Endodermal cell (in vitro differentiated cells): ENCODE data around the gene LRFN2. TPM values are rescaled to one million over a fixed set of nuclear protein-coding genes. Genes with fewer than 3 reads are reported as not detected.

Source experiments
- DNase-seq: peaks from one replicate; pipeline ENCODE4 v3.0.0-alpha.2; 2017
- H3K27ac ChIP-seq: 2 replicates; pipeline ENCODE4 v1.5.1; 2013; ENCODE audit warnings: mild to moderate bottlenecking, low read depth, low read length, moderate library complexity
- H3K27me3 ChIP-seq: 2 replicates; pipeline ENCODE4 v1.6.1; 2013; ENCODE audit warnings: mild to moderate bottlenecking, low read length, moderate library complexity; ENCODE audit not compliant: insufficient read depth, control insufficient read depth, poor library complexity, severe bottlenecking
- H3K36me3 ChIP-seq: 2 replicates; pipeline ENCODE4 v1.7.0; 2013; ENCODE audit warnings: mild to moderate bottlenecking, low read length, moderate library complexity; ENCODE audit not compliant: control insufficient read depth, insufficient read depth
- H3K4me1 ChIP-seq: one replicate; pipeline ENCODE4 v1.7.0; 2013; ENCODE audit warnings: low read length; ENCODE audit not compliant: control insufficient read depth, insufficient read depth
- H3K4me3 ChIP-seq: 2 replicates; pipeline ENCODE4 v1.5.1; 2013; ENCODE audit warnings: mild to moderate bottlenecking, low read length, moderate library complexity
- H3K9ac ChIP-seq: 2 replicates; pipeline ENCODE4 v1.6.1; 2013; ENCODE audit warnings: mild to moderate bottlenecking, low read length, moderate library complexity; ENCODE audit not compliant: poor library complexity, severe bottlenecking; ENCODE audit errors: extremely low read depth
- H3K9me3 ChIP-seq: 2 replicates; pipeline ENCODE4 v1.6.1; 2013; ENCODE audit warnings: mild to moderate bottlenecking, low read length, moderate library complexity; ENCODE audit not compliant: control insufficient read depth
- H3K27ac Mint-ChIP-seq: 2 replicates; pipeline ENCODE4 v1.8.0; 2020; ENCODE audit warnings: mixed read lengths
- H3K27me3 Mint-ChIP-seq: 2 replicates; pipeline ENCODE4 v1.8.0; 2021; ENCODE audit warnings: mild to moderate bottlenecking, mixed read lengths; ENCODE audit not compliant: insufficient read depth
- H3K36me3 Mint-ChIP-seq: 2 replicates; pipeline ENCODE4 v1.8.0; 2020; ENCODE audit warnings: low read depth, mixed read lengths
- H3K4me1 Mint-ChIP-seq: 2 replicates; pipeline ENCODE4 v1.8.0; 2020; ENCODE audit warnings: mixed read lengths
- H3K4me3 Mint-ChIP-seq: 2 replicates; pipeline ENCODE4 v1.8.0; 2020; ENCODE audit warnings: mild to moderate bottlenecking, moderate library complexity, mixed read lengths
- H3K9me3 Mint-ChIP-seq: 2 replicates; pipeline ENCODE4 v1.8.0; 2020; ENCODE audit warnings: mild to moderate bottlenecking, mixed read lengths
- WGBS, 2 experiments: methylation state at CpG; one replicate each; pipeline versions ENCODE4 v1.1.5 to v1.1.7; 2013; ENCODE audit warnings: missing lambda C conversion rate in 2 of 2, mixed read lengths in 1 of 2; ENCODE audit not compliant: insufficient coverage in 1 of 2, insufficient read length in 1 of 2; 5-methylcytosine and 5-hydroxymethylcytosine counted together
- total RNA-seq, 2 donors: library from RNA; stranded (reverse); fragmentation: NEBNext Ultra II Directional in 1 of 2; extraction: Animal tissue kit (Norgen Biotek cat#: 25700) in 1 of 2; gene quantifications; 2 replicates in 1 of 2; 3 replicates in 1 of 2; pipeline ENCODE4 v1.2.1, GENCODE V29; 2021
- TF ChIP-seq, protein P1 (sequence below): fragments of 200-600 bp; sonication (generic); conservative IDR thresholded peaks from 2 replicates; pipeline ENCODE4 v1.5.0; 2021; ENCODE audit warnings: antibody characterized with exemption, mild to moderate bottlenecking

Gene LRFN2
- total RNA-seq, 2 donors from 2014 or later: 0.15 TPM; not detected in 1

DNA sequence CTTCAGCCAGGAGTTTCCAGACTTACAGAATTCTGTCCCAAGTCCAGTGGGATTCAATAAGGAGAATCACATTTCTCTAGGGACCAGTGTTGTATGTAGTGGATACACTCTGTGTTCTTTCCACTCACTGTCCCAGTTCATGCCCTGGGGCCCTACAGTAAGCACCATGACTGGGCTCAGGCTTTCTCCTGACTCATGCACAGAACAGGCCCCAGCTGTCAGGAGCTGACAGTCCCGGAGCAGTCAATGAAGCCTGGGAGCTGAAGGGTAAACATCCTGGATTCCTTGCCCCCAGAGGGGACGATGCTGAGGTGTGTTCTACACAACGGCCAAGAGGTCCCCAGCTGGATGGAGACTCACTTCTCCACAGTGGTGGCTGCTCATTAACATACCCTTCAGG, 40.2 kb upstream of the LRFN2 start:
- H3K36me3 ChIP-seq: no peaks in the 10 kb centered on the region
- DNase-seq: no peak
- 60 to 81% methylated on average over 1 to 3 of the region's 3 CpGs for WGBS, 2 experiments
- H3K4me1 ChIP-seq: peaks cover 5% of the 10 kb centered on the region
- Mint-ChIP-seq H3K4me3 (no peak overlapping the region), H3K9me3 (no peaks in the 10 kb centered on the region), H3K27me3 (peaks cover 5% of the 10 kb centered on the region), H3K4me1 (peaks cover 7% of the 10 kb centered on the region), H3K36me3 (no peaks in the 10 kb centered on the region), H3K27ac (no peak overlapping the region)
- no peak overlapping the region for H3K9ac ChIP-seq
- TF ChIP-seq, protein P1, sequence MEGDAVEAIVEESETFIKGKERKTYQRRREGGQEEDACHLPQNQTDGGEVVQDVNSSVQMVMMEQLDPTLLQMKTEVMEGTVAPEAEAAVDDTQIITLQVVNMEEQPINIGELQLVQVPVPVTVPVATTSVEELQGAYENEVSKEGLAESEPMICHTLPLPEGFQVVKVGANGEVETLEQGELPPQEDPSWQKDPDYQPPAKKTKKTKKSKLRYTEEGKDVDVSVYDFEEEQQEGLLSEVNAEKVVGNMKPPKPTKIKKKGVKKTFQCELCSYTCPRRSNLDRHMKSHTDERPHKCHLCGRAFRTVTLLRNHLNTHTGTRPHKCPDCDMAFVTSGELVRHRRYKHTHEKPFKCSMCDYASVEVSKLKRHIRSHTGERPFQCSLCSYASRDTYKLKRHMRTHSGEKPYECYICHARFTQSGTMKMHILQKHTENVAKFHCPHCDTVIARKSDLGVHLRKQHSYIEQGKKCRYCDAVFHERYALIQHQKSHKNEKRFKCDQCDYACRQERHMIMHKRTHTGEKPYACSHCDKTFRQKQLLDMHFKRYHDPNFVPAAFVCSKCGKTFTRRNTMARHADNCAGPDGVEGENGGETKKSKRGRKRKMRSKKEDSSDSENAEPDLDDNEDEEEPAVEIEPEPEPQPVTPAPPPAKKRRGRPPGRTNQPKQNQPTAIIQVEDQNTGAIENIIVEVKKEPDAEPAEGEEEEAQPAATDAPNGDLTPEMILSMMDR: no peak
- no peak overlapping the region for H3K27ac ChIP-seq
- no peaks in the 10 kb centered on the region for H3K27me3 ChIP-seq
- H3K4me3 ChIP-seq: no peak overlapping the region
- no peaks in the 10 kb centered on the region for H3K9me3 ChIP-seq

DNA sequence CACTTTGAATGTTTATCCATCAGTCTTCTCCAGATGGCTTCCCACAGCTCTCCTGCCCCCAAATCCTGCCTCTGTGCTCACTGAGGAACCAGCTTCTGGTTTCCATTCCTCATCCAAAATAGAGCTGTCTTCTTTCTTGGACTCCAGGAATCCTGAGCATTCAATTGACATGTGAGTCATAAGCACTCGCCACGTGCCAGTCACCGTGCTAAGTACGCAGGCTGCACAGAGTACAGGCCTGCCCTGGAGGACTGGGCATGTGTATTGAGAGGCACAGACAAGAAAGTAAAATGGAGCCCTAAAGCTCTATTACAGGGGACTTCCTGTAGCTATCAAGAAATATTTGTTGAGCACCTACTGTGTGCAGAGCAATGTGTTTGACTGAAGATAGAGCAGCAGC, 39.7 kb upstream of the LRFN2 start:
- Histone ChIP-seq H3K36me3 (no peaks in the 10 kb centered on the region), H3K9ac (no peak overlapping the region), H3K4me3 (no peak overlapping the region), H3K4me1 (peaks cover 3% of the 10 kb centered on the region), H3K27me3 (no peaks in the 10 kb centered on the region), H3K27ac (no peak overlapping the region), H3K9me3 (no peaks in the 10 kb centered on the region)
- Mint-ChIP-seq H3K27me3 (peaks cover 5% of the 10 kb centered on the region), H3K27ac (no peak overlapping the region), H3K36me3 (no peaks in the 10 kb centered on the region), H3K4me1 (peaks cover 5% of the 10 kb centered on the region), H3K4me3 (no peak overlapping the region), H3K9me3 (no peaks in the 10 kb centered on the region)
- no peak for DNase-seq
- 75 to 95% methylated on average over 4 of the region's 4 CpGs for WGBS, 2 experiments
- TF ChIP-seq, protein P1: no peak

DNA sequence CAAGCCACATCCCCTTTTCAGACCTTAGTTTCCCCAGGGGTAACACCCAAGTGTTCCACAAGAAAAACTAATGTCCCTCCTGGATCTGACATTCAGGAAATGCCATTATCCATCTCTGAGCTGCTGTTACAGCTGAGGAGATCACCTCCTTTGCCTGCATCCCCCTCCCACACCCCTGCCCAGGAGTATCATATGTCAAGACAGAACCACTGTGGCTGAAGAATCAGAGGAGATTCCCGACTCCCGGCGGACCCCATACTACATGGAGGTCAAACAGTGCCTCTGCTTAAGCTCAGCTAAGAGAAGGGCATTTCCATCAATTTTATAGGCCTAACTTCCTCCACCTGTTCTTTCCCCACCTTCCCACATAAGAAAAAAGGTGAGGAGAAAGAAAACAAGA, 36.8 kb upstream of the LRFN2 start:
- Histone ChIP-seq H3K27me3 (peaks cover 11% of the 10 kb centered on the region), H3K9ac (no peak overlapping the region), H3K9me3 (no peaks in the 10 kb centered on the region), H3K4me1 (peaks cover 5% of the 10 kb centered on the region), H3K27ac (no peak overlapping the region), H3K4me3 (no peak overlapping the region), H3K36me3 (no peaks in the 10 kb centered on the region)
- no peaks in the 10 kb centered on the region for H3K36me3 Mint-ChIP-seq
- no peak for DNase-seq
- H3K4me1 Mint-ChIP-seq: peaks cover 10% of the 10 kb centered on the region
- H3K4me3 Mint-ChIP-seq: no peak overlapping the region
- no peak overlapping the region for H3K27ac Mint-ChIP-seq
- 83% methylated on average over 3 of the region's 3 CpGs; no CpG with 5 or more reads in 1 of the 2 experiments for WGBS, 2 experiments
- TF ChIP-seq, protein P1: no peak
- H3K27me3 Mint-ChIP-seq: peaks cover 5% of the 10 kb centered on the region
- H3K9me3 Mint-ChIP-seq: no peaks in the 10 kb centered on the region
